K562 (cell line): Measurements from ENCODE around the gene ABCA4. TPM values are rescaled to one million over a fixed set of nuclear protein-coding genes. Genes with fewer than 3 reads are reported as not detected.

Experiments used
- ATAC-seq: fragments of 200-7000 bp; cut with Tn5 transposase; 3 replicates; pipeline ENCODE4 v1.9.1; 2020; ENCODE audit warnings: moderate library complexity
- BruUV-seq: library from RNA; stranded (reverse); fragments of 400-500 nt; replicated peaks from 2 replicates; lab custom pipeline; 2021; lab: Mats Ljungman, UMichigan
- CTCF ChIA-PET: fragments of 300-600 bp; formaldehyde crosslinking; extraction: SDS; loops from one replicate; lab custom pipeline; 2021; ENCODE audit warnings: low intra/inter-chr PET ratio; lab: Yijun Ruan, JAX
- POLR2A ChIA-PET: fragments of 300-600, 350-650 bp; sonication (Branson Sonifier 250); formaldehyde crosslinking; extraction: SDS; loops from one replicate; lab custom pipeline; 2021; ENCODE audit warnings: antibody characterized with exemption, inconsistent platforms; lab: Yijun Ruan, JAX
- DNase-seq, 4 experiments: peaks; one replicate each; pipeline versions ENCODE4 v3.0.0 to v3.0.0-alpha.2; 2011 to 2018; ENCODE audit warnings: low spot score in 3 of 4, mixed read lengths in 3 of 4; ENCODE audit errors: extremely low read depth in 1 of 4
- FAIRE-seq: peaks from 2 replicates; lab custom pipeline; 2011; peaks lifted over from hg19 to GRCh38; lab: Jason Lieb, UNC
- H2AFZ ChIP-seq: 2 replicates; pipeline ENCODE4 v1.6.0; 2011; ENCODE audit warnings: low read depth, low read length, control low read depth, inconsistent platforms
- H3K27ac ChIP-seq: fragments of 200-600 bp; 3 replicates; pipeline ENCODE4 v1.8.0; 2011; ENCODE audit warnings: low read depth, mild to moderate bottlenecking, control low read depth, inconsistent platforms, low read length, moderate library complexity, mixed read lengths; ENCODE audit errors: extremely low read depth
- H3K27me3 ChIP-seq, 2 experiments: fragments of 300-600 bp in 1 of 2; 2 replicates in 1 of 2; 3 replicates in 1 of 2; pipeline versions ENCODE4 v1.6.0 to v1.8.0; 2011; ENCODE audit warnings: inconsistent platforms in 2 of 2, low read length in 2 of 2, mild to moderate bottlenecking in 1 of 2, mixed read lengths in 1 of 2, moderate library complexity in 1 of 2; ENCODE audit not compliant: control insufficient read depth in 2 of 2, insufficient read depth in 2 of 2
- H3K36me3 ChIP-seq: fragments of 300-600 bp; 3 replicates; pipeline ENCODE4 v1.8.0; 2011; ENCODE audit warnings: mild to moderate bottlenecking, low read length, inconsistent platforms; ENCODE audit not compliant: control insufficient read depth, insufficient read depth
- H3K4me1 ChIP-seq, 2 experiments: fragments of 200-600 bp in 1 of 2; replicated peaks in 1 of 2; 2 replicates in 1 of 2; 3 replicates in 1 of 2; pipeline versions ENCODE4 v1.5.1 to v1.8.0; 2011; ENCODE audit warnings: inconsistent platforms in 2 of 2, low read length in 2 of 2, mild to moderate bottlenecking in 1 of 2, mixed read lengths in 1 of 2, moderate library complexity in 1 of 2; ENCODE audit not compliant: control insufficient read depth in 2 of 2, insufficient read depth in 2 of 2
- H3K4me2 ChIP-seq: 2 replicates; pipeline ENCODE4 v1.6.1; 2011; ENCODE audit warnings: low read length, control low read depth, inconsistent platforms, mixed read lengths; ENCODE audit not compliant: insufficient read depth
- H3K4me3 ChIP-seq: fragments of 200-600 bp; sonication (generic), shearing (Covaris generic); 2 replicates; pipeline ENCODE4 v1.5.1; 2016; ENCODE audit warnings: control low read depth, inconsistent platforms
- H3K79me2 ChIP-seq: fragments of 200-600 bp; 3 replicates; pipeline ENCODE4 v1.8.0; 2011; ENCODE audit warnings: low read length, inconsistent platforms; ENCODE audit not compliant: control insufficient read depth, insufficient read depth
- H3K9ac ChIP-seq, 2 experiments: 2 replicates each; pipeline versions ENCODE4 v1.6.0 to v1.6.1; 2011; ENCODE audit warnings: low read depth in 2 of 2, low read length in 2 of 2, control low read depth in 1 of 2, inconsistent platforms in 1 of 2, mild to moderate bottlenecking in 1 of 2, mixed read lengths in 1 of 2; ENCODE audit not compliant: insufficient read depth in 1 of 2
- H3K9me1 ChIP-seq: one replicate; pipeline ENCODE4 v1.6.0; 2011; ENCODE audit warnings: inconsistent platforms, mild to moderate bottlenecking, low read length, moderate library complexity; ENCODE audit not compliant: control insufficient read depth, insufficient read depth
- H3K9me3 ChIP-seq: replicated peaks from 2 replicates; pipeline ENCODE4 v1.5.1; 2011; ENCODE audit warnings: low read depth, low read length, inconsistent platforms; ENCODE audit not compliant: control insufficient read depth, insufficient read depth
- H4K20me1 ChIP-seq: replicated peaks from 2 replicates; pipeline ENCODE4 v1.6.1; 2011; ENCODE audit warnings: low read length, inconsistent platforms, mixed read lengths; ENCODE audit not compliant: control insufficient read depth, insufficient read depth
- ADNP ChIP-seq: fragments of 200-800 bp; sonication (Bioruptor generic); IDR thresholded peaks from 2 replicates; pipeline ENCODE4 v1.6.1; 2016; ENCODE audit warnings: missing genetic modification characterization, missing compliant biosample characterization
- HDGF ChIP-seq: fragments of 450-650 bp; IDR thresholded peaks from 2 replicates; pipeline ENCODE4 v1.6.1; 2016
- JUNB ChIP-seq: fragments of 450-650 bp; formaldehyde crosslinking; conservative IDR thresholded peaks from 2 replicates; pipeline ENCODE4 v1.4.0; 2020; ENCODE audit warnings: mild to moderate bottlenecking
- MXI1 ChIP-seq: IDR thresholded peaks from 2 replicates; pipeline ENCODE4 v1.6.1; 2011; ENCODE audit warnings: low read depth, mild to moderate bottlenecking, improper control_type of control experiment, low read length
- SAFB2 ChIP-seq: fragments of 200-400 bp; formaldehyde crosslinking; IDR thresholded peaks from 2 replicates; pipeline ENCODE4 v1.6.1; 2018; ENCODE audit warnings: borderline replicate concordance, low read length, low read depth, moderate library complexity; ENCODE audit not compliant: severe bottlenecking
- SNIP1 ChIP-seq: fragments of 450-650 bp; IDR thresholded peaks from 2 replicates; pipeline ENCODE4 v1.7.1; 2017; ENCODE audit warnings: low read depth, mild to moderate bottlenecking
- SNRNP70 ChIP-seq: fragments of 200-400 bp; formaldehyde crosslinking; optimal IDR thresholded peaks from 2 replicates; pipeline ENCODE3; 2017; ENCODE audit warnings: low read depth, low read length
- ZBED1 ChIP-seq: IDR thresholded peaks from 2 replicates; pipeline ENCODE4 v1.6.1; 2014
- ZNF316 ChIP-seq: fragments of 450-650 bp; IDR thresholded peaks from 2 replicates; pipeline ENCODE4 v1.6.1; 2016
- ZNF79 ChIP-seq: fragments of 250-450 bp; sonication (Bioruptor Pico); IDR thresholded peaks from 2 replicates; pipeline ENCODE4 v1.4.0; 2020; ENCODE audit warnings: low read depth, mild to moderate bottlenecking, moderate library complexity
- WGBS: fragments of 100-300 bp; shearing (Covaris generic); methylation state at CpG from one replicate; pipeline ENCODE4 v1.1.6; 2016; ENCODE audit warnings: low coverage, mixed read lengths; ENCODE audit not compliant: insufficient coverage; ENCODE audit errors: missing lambda C conversion rate; 5-methylcytosine and 5-hydroxymethylcytosine counted together
- in situ Hi-C: fragments of 300-500 bp; cut with MboI; formaldehyde crosslinking; loops from 4 replicates; pipeline ENCODE4 v1.15.0; 2018; ENCODE audit warnings: inconsistent platforms, mixed read lengths
- intact Hi-C: fragments of 100-400 bp; cut with micrococcal nuclease; formaldehyde crosslinking; loops from 2 replicates; pipeline ENCODE4 v1.14.2; 2022
- polyA plus RNA-seq, 8 experiments: library from polyadenylated mRNA; depleted of rRNA in 4 of 8; stranded (reverse) in 5 of 8; unstranded in 3 of 8; fragments of >200 nt; fragmentation: Nextera tagmentation in 2 of 8; fragmentation: Illumina TruSeq in 1 of 8; extraction: Ambion mirVana in 2 of 8; extraction: Trizol in 1 of 8; gene quantifications; 2 replicates each; pipeline versions ENCODE4 v1.2.1 to v1.2.3, GENCODE V29; 2011 to 2014; ENCODE audit warnings: inconsistent platforms in 1 of 8, missing spikeins in 1 of 8
- total RNA-seq, 7 experiments: library from RNA; depleted of rRNA in 6 of 7; stranded (reverse); fragments of >200 nt in 6 of 7; fragmentation: Illumina TruSeq in 2 of 7; extraction: Trizol in 2 of 7; gene quantifications; 2 replicates each; pipeline versions ENCODE4 v1.2.1 to v1.2.3, GENCODE V29; 2011 to 2021; ENCODE audit warnings: low replicate concordance in 1 of 7
- TF ChIP-seq, protein P1 (sequence below), 2 experiments: fragments of 450-650 bp in 1 of 2; IDR thresholded peaks; 2 replicates each; pipeline ENCODE4 v1.6.1; 2011 to 2017; ENCODE audit warnings: low read depth in 2 of 2, antibody characterized with exemption in 1 of 2, borderline replicate concordance in 1 of 2, low read length in 1 of 2, mild to moderate bottlenecking in 1 of 2, mixed read lengths in 1 of 2; ENCODE audit not compliant: control insufficient read depth in 1 of 2
- TF ChIP-seq, protein P2 (sequence below): sonication (generic); formaldehyde crosslinking; IDR thresholded peaks from 2 replicates; pipeline ENCODE4 v1.8.0; 2022; ENCODE audit warnings: missing genetic modification reagents, mild to moderate bottlenecking, moderate library complexity, borderline replicate concordance

The ABCA4 gene
- total and polyA plus RNA-seq, 9 of the 15 experiments (the other 6 are each of a cell fraction or from before 2014, with no cell fraction given): 0.01 to 0.04 TPM; not detected in 7

DNA sequence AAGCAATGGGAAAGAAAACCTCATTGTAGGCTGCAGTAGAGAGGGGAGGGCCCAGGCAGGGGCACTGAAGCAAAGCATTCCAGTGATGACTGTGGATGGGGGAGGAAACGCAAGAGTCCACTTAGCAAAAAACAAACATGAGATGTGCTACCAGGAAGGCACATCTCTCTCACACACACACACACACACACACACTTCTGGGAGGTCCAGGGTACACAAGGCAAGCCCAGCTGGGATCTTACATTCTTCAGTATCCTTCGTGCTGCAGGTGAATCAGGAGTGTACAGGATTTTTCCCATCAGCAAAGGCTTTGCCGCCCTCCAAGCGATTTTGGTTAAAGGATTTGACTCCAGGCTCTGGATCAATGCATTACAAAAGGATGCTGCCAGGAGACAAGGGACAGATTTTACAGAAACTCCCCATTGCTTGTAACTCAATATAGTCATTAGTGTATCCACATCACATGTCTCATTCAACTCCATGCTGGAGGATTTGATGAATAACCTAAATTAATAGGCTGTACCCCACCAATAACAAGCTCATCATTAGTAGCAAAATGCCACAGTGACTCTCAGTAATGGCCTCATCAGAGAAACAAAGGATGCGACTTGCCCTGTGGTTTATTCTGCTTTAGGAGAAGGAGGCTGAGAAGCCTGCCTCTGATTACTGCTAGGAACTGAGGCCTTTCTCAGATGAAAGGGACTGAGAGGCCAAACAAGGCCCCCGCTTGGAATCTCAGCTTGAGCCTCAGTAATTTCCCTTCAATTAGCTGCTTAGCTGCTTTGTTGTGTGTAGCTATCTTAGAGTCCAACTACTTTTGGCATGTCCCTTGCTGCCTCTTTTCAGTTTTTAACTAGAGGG lies 41.6 kb downstream of the ABCA4 start:
- no peak for FAIRE-seq

GRCh38 chr1:94072840-94073522 lies 48.0 kb downstream of the ABCA4 start:
- DNase-seq: no peak
- Histone ChIP-seq H3K9me1 (no peaks in the 10 kb centered on the region), H3K79me2 (no peaks in the 10 kb centered on the region), H3K9me3 (no peaks in the 10 kb centered on the region), H3K4me2 (no peak overlapping the region), H3K4me3 (no peak overlapping the region), H3K27ac (no peak overlapping the region), H3K36me3 (no peaks in the 10 kb centered on the region), H3K27me3 (peaks cover 3 to 29% of the 10 kb centered on the region in 2 experiments), H3K4me1 (no peaks in the 10 kb centered on the region), H3K9ac (no peak overlapping the region), H4K20me1 (no peaks in the 10 kb centered on the region), H2AFZ (no peak overlapping the region)
- 0% methylated on average over 7 of the region's 7 CpGs for WGBS
- no peak for ATAC-seq
- BruUV-seq: no TSS peak
- no peak for FAIRE-seq
- intact Hi-C loops: no loop called here
- CTCF ChIA-PET: no interaction called here
- POLR2A ChIA-PET: interaction anchor here (0.5 kb wide), 1 partner anchor 353 kb away, joined by 3 read pairs; no protein-coding TSS in a partner anchor
- TF ChIP-seq SNIP1 (no peak), MXI1 (no peak), ZNF316 (no peak), HDGF (no peak), SAFB2 (no peak), SNRNP70 (no peak)
- TF ChIP-seq, protein P1, sequence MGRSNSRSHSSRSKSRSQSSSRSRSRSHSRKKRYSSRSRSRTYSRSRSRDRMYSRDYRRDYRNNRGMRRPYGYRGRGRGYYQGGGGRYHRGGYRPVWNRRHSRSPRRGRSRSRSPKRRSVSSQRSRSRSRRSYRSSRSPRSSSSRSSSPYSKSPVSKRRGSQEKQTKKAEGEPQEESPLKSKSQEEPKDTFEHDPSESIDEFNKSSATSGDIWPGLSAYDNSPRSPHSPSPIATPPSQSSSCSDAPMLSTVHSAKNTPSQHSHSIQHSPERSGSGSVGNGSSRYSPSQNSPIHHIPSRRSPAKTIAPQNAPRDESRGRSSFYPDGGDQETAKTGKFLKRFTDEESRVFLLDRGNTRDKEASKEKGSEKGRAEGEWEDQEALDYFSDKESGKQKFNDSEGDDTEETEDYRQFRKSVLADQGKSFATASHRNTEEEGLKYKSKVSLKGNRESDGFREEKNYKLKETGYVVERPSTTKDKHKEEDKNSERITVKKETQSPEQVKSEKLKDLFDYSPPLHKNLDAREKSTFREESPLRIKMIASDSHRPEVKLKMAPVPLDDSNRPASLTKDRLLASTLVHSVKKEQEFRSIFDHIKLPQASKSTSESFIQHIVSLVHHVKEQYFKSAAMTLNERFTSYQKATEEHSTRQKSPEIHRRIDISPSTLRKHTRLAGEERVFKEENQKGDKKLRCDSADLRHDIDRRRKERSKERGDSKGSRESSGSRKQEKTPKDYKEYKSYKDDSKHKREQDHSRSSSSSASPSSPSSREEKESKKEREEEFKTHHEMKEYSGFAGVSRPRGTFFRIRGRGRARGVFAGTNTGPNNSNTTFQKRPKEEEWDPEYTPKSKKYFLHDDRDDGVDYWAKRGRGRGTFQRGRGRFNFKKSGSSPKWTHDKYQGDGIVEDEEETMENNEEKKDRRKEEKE (IDR thresholded peaks at IDR 0.05; ENCODE audit: borderline replicate concordance in 1 of 2, control insufficient read depth in 1 of 2, low read depth in 2 of 2, low read length in 1 of 2): no peak
- TF ChIP-seq, protein P2, sequence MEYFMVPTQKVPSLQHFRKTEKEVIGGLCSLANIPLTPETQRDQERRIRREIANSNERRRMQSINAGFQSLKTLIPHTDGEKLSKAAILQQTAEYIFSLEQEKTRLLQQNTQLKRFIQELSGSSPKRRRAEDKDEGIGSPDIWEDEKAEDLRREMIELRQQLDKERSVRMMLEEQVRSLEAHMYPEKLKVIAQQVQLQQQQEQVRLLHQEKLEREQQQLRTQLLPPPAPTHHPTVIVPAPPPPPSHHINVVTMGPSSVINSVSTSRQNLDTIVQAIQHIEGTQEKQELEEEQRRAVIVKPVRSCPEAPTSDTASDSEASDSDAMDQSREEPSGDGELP (CRISPR knock-in tag): no peak
- in situ Hi-C loops: no loop called here

More for the DNA sequence above, 41.6 kb downstream of the ABCA4 start:
- Histone ChIP-seq H3K36me3 (no peaks in the 10 kb centered on the region), H3K4me3 (no peak overlapping the region), H3K9me1 (no peaks in the 10 kb centered on the region), H3K79me2 (no peaks in the 10 kb centered on the region), H3K27ac (no peak overlapping the region), H3K27me3 (peaks cover 4 to 16% of the 10 kb centered on the region in 2 experiments; a peak in 4 of 5 replicates), H3K9me3 (no peaks in the 10 kb centered on the region), H3K4me2 (no peak overlapping the region), H3K4me1 (no peaks in the 10 kb centered on the region), H4K20me1 (no peaks in the 10 kb centered on the region; the same call in 1 of the 2 replicates), H2AFZ (no peak overlapping the region), H3K9ac (no peak overlapping the region)
- ATAC-seq: no peak
- POLR2A ChIA-PET: interaction anchor here (0.7 to 1.1 kb wide), 2 partner anchors 9 to 16 kb away, joined by 3 read pairs; no protein-coding TSS in a partner anchor
- intact Hi-C loops: no loop called here
- no TSS peak for BruUV-seq
- in situ Hi-C loops: no loop called here
- DNase-seq: no peak
- no peak for TF ChIP-seq JUNB (CRISPR knock-in tag)
- no peak for TF ChIP-seq ZNF79
- TF ChIP-seq ZBED1: no peak
- no peak for TF ChIP-seq ADNP
- CTCF ChIA-PET: no interaction called here
- WGBS: 1% methylated on average over 5 of the region's 6 CpGs
